ENCODE measurements around the gene RELCH.

The RELCH gene

GRCh38 chr18:62196079-62196478, 9.0 kb downstream of the RELCH start:
- DNase-seq = no peak

- DNase-seq = no peak
These were observed 9.9 kb downstream of the RELCH start for GRCh38 chr18:62196980-62197379.

- DNase-seq = no peak
These were observed 11.2 kb downstream of the RELCH start for GRCh38 chr18:62198259-62198658.

- no peak for DNase-seq
These were observed 12.6 kb downstream of the RELCH start for GRCh38 chr18:62199629-62200028.

GRCh38 chr18:62200121-62200914, 13.3 kb downstream of the RELCH start:
- no peak for DNase-seq

- no peak for DNase-seq
These were observed 14.8 kb downstream of the RELCH start for GRCh38 chr18:62201870-62202269.

- DNase-seq = no peak
These were observed 18.8 kb downstream of the RELCH start for GRCh38 chr18:62205824-62206223.

GRCh38 chr18:62206593-62206992, 19.5 kb downstream of the RELCH start:
- DNase-seq = no peak

GRCh38 chr18:62209046-62209445, 22.0 kb downstream of the RELCH start:
- DNase-seq = no peak

GRCh38 chr18:62210138-62210537, 23.1 kb downstream of the RELCH start:
- no peak for DNase-seq

- no peak for DNase-seq
These were observed 24.3 kb downstream of the RELCH start for GRCh38 chr18:62211325-62211828.

GRCh38 chr18:62214790-62215189, 27.7 kb downstream of the RELCH start:
- no peak for DNase-seq

GRCh38 chr18:62224229-62224628, 37.2 kb downstream of the RELCH start:
- DNase-seq = no peak

- DNase-seq = no peak
These were observed 39.0 kb downstream of the RELCH start for GRCh38 chr18:62226047-62226446.

- DNase-seq = no peak
These were observed 49.2 kb downstream of the RELCH start for GRCh38 chr18:62236252-62236651.

GRCh38 chr18:62239475-62239874, 52.4 kb downstream of the RELCH start:
- DNase-seq = no peak

- DNase-seq = no peak
These were observed 55.9 kb downstream of the RELCH start for GRCh38 chr18:62242955-62243354.

GRCh38 chr18:62245177-62245576, 58.1 kb downstream of the RELCH start:
- DNase-seq = no peak

GRCh38 chr18:62245699-62246098, 58.6 kb downstream of the RELCH start:
- no peak for DNase-seq

GRCh38 chr18:62248313-62248712, 61.3 kb downstream of the RELCH start:
- DNase-seq = no peak

GRCh38 chr18:62249478-62250097, 62.5 kb downstream of the RELCH start:
- peak in 1 of 2 experiments; percentile 48 for DNase-seq

- no peak for DNase-seq
These were observed 63.4 kb downstream of the RELCH start for GRCh38 chr18:62250475-62250874.

GRCh38 chr18:62258093-62258492, 71.0 kb downstream of the RELCH start:
- no peak for DNase-seq

- DNase-seq = no peak
These were observed 71.6 kb downstream of the RELCH start for GRCh38 chr18:62258616-62259015.

Data from NCI-H187 (cell line).